ENCODE results near the gene BRD8.

- no peak for TF ChIP-seq RELA (IDR thresholded peaks at IDR 0.05; ENCODE audit: borderline replicate concordance, partially characterized antibody)
- TF ChIP-seq CTCF (IDR thresholded peaks at IDR 0.05 in 2 of 3, conservative IDR thresholded peaks at IDR 0.05 in 1 of 3; ENCODE audit: control insufficient read depth in 2 of 3, extremely low read depth in 1 of 3, insufficient read depth in 1 of 3, low read depth in 3 of 3, low read length in 3 of 3), result no peak
- no peak for TF ChIP-seq GATAD2B (conservative IDR thresholded peaks at IDR 0.05; ENCODE audit: low read depth)
- no peak for TF ChIP-seq REST (IDR thresholded peaks at IDR 0.05; ENCODE audit: low read depth, low read length)
- no peak for TF ChIP-seq CBFB (IDR thresholded peaks at IDR 0.05; ENCODE audit: low read depth)
- TF ChIP-seq EZH2 (IDR thresholded peaks at IDR 0.05; ENCODE audit: borderline replicate concordance, control insufficient read depth, low read depth, low read length), result no peak
Measured at GRCh38 chr5:138110266-138110963, 68.0 kb downstream of the BRD8 start.
